Astrocyte of the spinal cord (primary cell): ENCODE measurements around the gene BBIP1.
A peak's percentile ranks its signal among the peaks of the same experiment; 100 is the strongest.

Experiments
- DNase-seq: peaks from one replicate; pipeline ENCODE4 v3.0.0; 2011; ENCODE audit warnings: low read depth, low spot score
- H3K4me3 ChIP-seq: 2 replicates; pipeline ENCODE4 v1.5.1; 2011; ENCODE audit warnings: low read depth, mild to moderate bottlenecking, low read length, moderate library complexity
- in situ Hi-C: cut with HindIII; loops from 2 replicates; pipeline ENCODE4 v1.10.0; 2017; ENCODE audit warnings: low sequenced_read_pairs
- TF ChIP-seq, protein P1 (sequence below): IDR thresholded peaks from 2 replicates; pipeline ENCODE4 v1.5.1; 2012; ENCODE audit warnings: low read depth, mild to moderate bottlenecking, low read length, inconsistent platforms

The BBIP1 gene

DNA sequence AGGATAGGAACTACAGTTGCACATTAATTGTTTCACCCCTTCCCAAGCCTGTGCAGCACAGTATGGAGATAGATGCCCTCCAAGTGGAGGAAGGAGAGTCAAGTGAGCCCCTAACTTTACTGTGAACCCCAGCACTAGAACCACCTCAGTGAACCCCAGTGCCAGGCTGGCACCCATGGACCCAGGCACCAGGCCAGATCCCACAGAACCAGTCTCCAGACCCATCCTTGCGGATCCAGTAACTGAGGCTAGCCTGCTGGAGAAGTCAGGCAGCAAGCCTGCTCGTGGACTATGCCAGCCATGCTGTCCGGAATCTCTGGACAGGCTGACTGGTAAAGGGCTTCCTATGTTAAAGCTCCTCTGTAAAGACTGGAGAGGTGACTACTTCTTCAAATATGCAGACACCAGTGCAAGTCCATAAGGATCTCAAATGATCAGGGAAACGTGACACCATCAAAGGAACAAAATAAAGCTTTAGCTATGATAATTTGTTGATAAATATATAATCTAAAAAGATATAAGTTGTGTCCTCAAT, 28.1 kb upstream of the BBIP1 start:
- TF ChIP-seq, protein P1, sequence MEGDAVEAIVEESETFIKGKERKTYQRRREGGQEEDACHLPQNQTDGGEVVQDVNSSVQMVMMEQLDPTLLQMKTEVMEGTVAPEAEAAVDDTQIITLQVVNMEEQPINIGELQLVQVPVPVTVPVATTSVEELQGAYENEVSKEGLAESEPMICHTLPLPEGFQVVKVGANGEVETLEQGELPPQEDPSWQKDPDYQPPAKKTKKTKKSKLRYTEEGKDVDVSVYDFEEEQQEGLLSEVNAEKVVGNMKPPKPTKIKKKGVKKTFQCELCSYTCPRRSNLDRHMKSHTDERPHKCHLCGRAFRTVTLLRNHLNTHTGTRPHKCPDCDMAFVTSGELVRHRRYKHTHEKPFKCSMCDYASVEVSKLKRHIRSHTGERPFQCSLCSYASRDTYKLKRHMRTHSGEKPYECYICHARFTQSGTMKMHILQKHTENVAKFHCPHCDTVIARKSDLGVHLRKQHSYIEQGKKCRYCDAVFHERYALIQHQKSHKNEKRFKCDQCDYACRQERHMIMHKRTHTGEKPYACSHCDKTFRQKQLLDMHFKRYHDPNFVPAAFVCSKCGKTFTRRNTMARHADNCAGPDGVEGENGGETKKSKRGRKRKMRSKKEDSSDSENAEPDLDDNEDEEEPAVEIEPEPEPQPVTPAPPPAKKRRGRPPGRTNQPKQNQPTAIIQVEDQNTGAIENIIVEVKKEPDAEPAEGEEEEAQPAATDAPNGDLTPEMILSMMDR = no peak
- no peak overlapping the region for H3K4me3 ChIP-seq
- in situ Hi-C loops = no loop called here
- DNase-seq = peak; percentile 33

DNA sequence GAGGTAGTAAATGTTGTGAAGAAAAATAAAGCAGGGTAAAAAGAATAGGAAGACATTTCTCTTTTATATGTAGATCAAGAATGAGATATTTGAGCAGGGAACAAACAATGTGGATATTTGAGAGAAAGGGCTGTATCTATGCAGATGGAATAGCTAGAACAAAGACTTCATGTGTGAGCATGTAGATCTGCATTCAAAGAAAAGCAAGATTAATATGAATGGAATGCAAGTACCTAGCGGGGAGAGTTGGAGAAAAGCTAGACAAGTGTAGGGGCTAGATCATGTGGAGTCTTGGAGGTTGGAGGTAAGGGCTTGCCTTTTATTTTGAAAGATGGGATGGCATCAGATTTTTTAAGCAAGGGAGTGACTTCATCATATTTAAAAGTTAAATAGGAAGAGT, 27.5 kb upstream of the BBIP1 start:
- DNase-seq = peak; percentile 6
- TF ChIP-seq, protein P1 = no peak
- no peak overlapping the region for H3K4me3 ChIP-seq
- in situ Hi-C loops = no loop called here

DNA sequence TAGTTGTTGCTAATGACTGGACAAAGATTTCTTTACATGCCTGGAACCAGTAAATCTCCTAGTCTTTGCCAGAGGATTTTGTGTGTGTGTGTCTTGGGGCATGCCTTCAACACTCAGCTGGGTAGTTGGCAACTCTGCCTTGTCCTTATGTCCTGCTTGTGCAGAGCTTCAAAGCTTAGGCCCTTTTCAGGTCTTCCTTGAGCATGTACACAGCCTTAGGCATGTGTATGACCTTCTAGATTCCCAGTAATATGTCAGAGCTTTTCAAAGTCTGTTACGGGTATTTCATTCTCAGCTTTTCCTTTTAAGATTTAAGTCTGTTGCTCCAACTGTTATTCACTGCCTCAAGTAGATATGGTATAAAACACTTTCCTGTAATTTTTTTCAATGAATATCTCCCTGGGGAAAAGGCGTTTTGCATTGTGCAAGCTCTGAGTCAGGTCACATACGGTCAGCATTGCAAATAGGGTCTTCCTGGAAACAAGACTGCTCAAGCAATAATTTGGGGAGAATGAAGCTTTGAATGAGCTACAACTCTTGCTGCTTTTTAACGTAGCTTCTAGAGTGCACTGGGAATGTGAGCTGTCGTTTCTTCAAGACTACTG, 25.9 kb upstream of the BBIP1 start:
- TF ChIP-seq, protein P1 = no peak
- no peak overlapping the region for H3K4me3 ChIP-seq
- in situ Hi-C loops = no loop called here

GRCh38 chr10:110939419-110939818, 20.4 kb upstream of the BBIP1 start:
- TF ChIP-seq, protein P1 = no peak
- no peak for DNase-seq
- in situ Hi-C loops = no loop called here
- H3K4me3 ChIP-seq = no peak overlapping the region

More for the DNA sequence above, 25.9 kb upstream of the BBIP1 start:
- peak; percentile 34 for DNase-seq

- TF ChIP-seq, protein P1 = no peak
- in situ Hi-C loops = no loop called here
- no peak for DNase-seq
- no peak overlapping the region for H3K4me3 ChIP-seq
Measured at GRCh38 chr10:110936757-110937156, 17.8 kb upstream of the BBIP1 start.

GRCh38 chr10:110932505-110933180, 13.7 kb upstream of the BBIP1 start:
- TF ChIP-seq, protein P1 = no peak
- DNase-seq = no peak
- H3K4me3 ChIP-seq = no peak overlapping the region
- in situ Hi-C loops = no loop called here
